GM15510 (cell line): Measurements from ENCODE around the gene DHRS2.

Source experiments
- POLR2A ChIP-seq: IDR thresholded peaks from 3 replicates; pipeline ENCODE4 v1.6.1; 2011; ENCODE audit warnings: borderline replicate concordance; ENCODE audit not compliant: insufficient read length; ENCODE audit errors: extremely low read depth

The DHRS2 gene

DNA sequence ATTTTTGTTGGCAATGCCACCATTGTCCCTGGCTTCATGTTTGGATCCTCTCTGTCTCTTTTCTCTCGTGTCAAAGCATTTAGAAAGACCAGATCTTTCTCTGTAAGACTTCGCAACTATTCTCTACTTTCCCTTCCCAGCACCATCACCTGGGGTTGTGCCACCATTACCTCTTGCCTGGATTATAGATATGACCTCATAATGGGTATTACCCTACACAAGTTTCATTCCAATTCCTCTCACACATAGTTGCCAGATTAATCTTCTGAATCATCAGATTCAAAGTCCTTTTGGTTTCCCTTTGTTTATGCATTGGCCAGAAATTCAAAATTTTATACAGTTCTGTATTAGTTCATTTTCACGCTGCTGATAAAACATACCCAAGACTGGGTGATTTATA is 27.2 kb upstream of the DHRS2 start:
- TF ChIP-seq POLR2A = no peak

DNA sequence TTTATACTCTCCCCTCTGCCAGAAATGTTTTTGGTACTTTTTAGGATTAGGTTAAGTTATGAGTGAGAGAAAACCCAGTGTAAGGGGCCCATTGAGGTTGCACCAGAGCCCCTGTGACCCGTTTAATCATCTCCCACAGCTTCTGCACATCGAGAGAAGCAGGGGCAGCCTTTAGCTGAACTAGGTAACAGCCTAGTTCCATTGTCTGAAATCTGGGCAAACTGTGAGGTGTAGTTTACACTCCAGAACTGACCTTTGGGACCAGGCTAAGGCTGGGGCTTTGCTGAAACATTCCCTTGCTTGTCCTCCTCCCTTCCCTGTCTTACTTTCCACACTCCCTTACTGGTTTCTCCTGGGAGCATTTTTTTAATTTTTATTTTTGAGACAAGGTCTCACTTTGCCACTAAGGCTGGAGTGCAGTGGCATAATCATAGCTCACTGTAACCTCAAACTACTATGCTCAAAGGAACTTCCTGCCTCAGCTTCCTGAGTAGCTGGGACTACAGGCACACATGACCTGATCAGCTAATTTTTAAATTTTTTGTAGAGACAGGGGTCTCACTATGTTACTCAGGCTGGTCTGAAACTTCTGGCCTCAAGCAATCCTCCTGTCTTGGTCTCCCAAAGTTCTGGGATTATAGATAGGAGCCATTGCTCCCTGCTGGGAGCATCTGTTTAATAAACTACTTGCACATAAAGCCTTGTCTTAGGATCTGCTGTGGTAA is 25.9 kb upstream of the DHRS2 start:
- no peak for TF ChIP-seq POLR2A

DNA sequence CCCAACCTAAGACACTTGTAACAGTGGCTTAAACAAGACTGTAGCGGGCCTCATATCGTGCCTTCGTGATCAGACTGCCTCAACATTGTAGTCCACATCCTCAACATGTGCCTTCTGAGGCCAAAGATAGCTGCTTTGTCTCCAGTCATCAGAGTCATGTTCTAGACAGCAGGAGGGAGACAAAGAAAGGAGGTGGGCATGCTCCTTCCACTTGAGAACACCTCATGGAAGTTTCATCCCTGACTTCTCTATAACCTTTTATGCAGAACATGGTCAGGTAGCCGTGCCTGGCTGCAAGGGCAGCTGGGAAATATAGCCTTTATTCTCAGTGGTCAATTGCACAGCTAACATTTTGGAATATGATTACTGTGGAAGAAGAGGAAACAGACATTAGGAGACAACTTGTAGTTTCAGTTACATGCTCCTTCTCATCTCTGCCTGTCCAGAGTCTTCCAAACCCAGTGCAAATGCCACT is 25.3 kb upstream of the DHRS2 start:
- TF ChIP-seq POLR2A = no peak

DNA sequence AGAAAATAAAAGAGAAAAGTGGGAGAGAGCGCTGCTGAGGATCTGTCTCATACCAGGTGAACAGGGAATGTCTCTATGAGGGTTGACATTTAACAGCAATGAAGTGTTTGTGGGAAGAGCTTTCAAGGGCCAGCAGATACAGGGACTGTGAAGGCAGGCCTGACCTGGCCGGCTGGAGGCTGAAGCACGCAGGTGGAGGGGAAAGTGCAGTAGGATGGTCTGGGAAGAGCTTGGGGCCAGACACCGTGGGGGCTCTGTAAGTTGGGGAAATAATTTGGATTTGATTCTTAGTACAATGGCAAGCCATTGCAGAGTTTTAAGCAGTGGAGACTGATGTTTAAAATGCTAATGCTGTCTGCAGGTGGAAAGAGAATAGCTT is 23.8 kb upstream of the DHRS2 start:
- no peak for TF ChIP-seq POLR2A

DNA sequence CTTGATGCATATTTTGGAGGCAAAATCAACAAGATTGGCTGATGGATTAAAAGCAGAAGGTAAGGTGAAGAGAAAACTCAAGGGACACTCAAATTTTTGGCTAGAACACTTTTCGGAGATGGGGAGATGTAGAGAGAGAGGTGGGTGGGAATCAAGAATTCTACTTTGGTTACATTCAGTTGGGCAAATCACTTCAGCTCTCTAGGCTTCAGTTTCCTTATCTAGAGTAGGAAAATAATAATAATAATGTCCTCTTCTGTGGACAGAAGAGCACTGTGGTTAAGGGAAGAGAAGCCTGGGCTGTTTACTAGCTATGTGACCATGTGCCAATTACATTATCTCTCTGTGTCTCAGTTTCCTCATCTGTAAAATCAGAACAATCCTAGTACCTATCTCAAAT is 23.4 kb upstream of the DHRS2 start:
- TF ChIP-seq POLR2A = no peak

DNA sequence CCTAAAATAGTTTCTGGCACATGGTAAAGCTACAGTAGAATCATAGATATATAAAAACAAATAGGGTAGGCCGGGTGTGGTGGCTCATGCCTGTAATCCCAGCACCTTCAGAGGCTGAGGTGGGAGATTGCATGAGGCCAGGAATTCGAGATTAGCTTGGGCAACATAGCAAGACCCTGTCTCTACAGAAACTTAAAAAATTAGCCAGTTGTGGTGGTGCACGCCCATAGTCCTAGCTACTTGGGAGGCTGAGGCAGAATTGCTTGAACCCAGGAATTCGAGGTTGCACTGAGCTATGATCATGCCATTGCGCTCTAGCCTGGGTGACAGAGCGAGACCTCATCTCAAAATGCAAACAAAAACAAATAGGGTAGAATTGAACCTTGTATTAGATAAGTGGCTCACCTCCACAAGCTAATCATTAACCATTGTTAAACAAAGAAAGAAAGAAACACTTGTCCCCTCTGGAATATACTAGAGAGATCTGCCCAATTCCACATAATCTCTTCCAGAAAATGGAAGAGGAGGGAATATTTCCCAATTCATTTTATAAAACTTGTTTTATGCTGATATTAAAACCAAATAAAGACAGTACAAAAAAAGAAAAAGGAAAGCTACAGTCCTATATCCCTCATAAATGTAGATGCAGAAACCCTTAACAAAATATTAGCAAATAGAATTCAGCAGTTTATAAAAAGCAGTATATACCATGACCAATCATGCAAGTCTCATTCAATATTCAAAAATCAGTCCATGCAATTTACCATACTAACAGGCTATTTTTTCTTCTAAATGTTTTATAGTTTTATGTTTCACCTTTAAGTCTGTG is 22.7 kb upstream of the DHRS2 start:
- no peak for TF ChIP-seq POLR2A

DNA sequence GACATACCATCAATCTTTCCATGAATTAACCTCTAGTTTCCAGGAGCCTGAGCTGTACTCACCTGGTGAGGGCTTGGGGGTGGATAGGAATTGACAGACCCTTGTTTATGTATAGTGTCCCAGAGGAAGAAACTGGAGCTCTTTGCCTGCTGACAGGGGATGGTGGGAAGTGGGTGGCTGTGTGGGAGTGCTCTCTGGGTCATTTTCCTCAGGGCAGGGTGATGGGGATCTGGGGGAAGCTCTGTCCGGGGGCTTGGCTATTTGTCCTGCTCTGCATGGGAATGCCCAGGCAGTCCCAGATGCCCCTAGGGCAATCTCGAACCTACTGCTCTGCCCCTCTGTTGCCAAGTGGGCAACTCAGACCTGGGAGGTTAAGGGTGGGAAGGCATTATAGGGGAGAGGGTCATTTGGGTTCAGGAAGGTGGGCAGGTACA is 21.8 kb upstream of the DHRS2 start:
- no peak for TF ChIP-seq POLR2A

DNA sequence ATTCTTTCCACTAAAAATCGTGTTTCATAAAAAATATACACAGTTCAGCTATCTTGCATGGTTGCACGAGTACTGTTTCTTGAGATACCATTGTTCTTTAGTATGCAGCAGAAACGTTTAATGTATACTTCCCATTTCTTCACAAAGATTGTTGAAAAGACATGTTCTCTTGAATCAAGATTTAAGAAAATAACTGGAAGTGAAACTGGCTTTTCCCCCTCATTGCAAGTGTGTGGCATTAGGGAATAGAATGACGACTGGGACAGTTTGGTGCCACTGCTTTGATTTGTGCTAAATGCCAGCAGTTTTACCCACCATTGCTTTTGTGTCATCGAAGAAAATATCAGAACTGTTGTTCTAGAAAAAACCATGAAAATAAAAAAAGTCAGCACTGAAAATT is 20.3 kb upstream of the DHRS2 start:
- TF ChIP-seq POLR2A = no peak

DNA sequence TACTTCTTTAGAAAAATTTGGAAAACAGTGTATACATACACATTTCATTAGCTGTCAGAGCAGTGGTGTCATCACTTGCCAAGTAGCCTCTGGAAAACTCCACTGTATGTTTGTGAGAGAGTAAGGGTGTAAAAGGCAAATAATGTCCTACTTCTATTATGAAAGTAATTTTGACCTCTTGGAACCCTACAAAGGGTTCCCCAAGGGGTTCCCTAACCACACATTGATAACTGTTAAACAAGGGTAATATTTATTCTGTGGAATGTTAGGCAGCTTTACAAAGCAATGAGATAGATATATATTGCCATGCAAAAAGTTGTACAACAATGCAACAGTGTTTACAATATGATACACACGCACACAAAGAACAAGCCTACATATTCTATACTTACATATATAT is 18.6 kb upstream of the DHRS2 start:
- no peak for TF ChIP-seq POLR2A

DNA sequence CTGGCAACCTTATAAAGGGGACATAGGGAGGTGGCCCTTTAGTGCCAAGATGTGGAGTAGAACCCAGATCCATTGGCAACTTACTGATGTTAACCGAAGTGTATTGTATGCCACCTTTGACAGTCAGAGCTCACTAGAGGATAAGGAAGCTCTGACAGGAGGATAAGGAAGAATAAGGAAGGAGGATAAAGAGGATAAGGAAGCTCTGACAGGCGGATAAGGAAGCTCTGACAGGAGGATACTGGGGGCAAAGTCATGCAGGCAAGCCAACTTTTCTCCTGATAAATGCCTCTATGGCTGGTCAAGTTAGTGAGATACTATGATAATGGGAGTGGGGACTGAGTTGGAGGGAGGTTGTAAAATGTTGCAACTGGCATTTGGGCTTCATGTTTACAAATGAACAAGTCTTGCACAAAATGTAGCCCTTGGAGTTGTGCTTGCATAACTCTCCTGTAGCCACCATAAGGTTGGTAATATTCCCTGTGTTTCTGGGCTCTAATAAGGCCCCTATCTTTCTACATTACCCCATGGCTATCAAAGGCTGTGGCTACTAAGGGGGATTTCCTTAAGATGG is 17.7 kb upstream of the DHRS2 start:
- no peak for TF ChIP-seq POLR2A

DNA sequence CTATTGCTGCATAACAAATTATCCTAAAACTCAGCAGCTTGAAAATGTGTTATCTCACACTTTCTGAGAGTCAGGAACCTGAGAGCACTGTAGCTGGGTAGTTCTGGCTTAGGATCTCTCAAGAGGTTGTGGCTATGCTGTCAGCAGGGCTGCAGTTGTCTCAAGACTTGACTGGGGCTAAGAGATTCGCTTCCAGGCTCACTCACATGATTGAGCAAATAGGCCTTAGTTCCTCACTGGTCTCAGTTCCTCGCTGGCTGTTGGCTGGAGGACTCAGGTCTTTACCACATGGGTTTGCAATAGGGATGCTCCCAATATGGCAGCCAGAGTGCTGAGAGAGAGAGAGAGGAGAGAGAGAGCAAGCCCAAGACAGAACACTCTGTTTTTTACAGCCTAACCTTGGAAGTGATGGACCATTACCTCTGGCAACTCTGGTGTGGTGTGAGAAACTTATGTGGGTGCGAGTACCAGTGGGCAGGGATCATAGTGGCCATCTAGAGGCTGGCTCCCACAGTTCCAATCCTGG is 15.9 kb upstream of the DHRS2 start:
- TF ChIP-seq POLR2A = no peak

DNA sequence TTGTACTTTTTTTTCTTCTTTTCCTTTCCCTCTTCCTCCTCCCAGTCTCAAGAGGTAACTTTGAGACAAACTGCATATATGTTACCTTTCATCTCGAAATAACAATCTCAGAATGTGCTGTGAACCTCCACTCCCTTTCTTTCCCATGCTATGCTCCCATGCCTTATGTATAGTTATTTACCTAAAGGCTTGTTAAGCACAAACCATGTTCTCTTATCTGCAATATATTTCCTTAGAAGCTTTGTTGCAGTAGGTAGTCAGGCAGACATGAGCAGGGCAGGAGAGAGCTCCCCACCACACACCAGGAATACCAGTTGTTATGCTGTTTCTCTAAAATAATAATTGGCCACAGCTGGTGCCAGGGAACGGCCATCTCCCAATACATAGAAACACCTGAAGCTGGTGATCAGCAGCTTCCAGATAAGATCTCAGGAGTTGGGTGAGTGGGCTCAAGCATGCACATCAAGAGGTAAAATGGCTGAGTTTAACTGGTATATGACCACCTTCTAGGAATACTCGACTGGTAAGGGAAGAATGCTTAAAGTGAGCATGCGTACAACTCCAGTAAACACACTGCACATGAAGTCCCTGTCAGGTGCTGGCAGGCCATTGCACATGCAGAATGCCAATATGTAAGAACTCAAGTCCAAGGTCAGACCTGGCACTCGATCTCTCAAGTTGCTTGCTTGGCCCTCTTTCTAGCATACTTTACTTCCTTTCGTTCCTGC is 14.8 kb upstream of the DHRS2 start:
- TF ChIP-seq POLR2A = no peak

DNA sequence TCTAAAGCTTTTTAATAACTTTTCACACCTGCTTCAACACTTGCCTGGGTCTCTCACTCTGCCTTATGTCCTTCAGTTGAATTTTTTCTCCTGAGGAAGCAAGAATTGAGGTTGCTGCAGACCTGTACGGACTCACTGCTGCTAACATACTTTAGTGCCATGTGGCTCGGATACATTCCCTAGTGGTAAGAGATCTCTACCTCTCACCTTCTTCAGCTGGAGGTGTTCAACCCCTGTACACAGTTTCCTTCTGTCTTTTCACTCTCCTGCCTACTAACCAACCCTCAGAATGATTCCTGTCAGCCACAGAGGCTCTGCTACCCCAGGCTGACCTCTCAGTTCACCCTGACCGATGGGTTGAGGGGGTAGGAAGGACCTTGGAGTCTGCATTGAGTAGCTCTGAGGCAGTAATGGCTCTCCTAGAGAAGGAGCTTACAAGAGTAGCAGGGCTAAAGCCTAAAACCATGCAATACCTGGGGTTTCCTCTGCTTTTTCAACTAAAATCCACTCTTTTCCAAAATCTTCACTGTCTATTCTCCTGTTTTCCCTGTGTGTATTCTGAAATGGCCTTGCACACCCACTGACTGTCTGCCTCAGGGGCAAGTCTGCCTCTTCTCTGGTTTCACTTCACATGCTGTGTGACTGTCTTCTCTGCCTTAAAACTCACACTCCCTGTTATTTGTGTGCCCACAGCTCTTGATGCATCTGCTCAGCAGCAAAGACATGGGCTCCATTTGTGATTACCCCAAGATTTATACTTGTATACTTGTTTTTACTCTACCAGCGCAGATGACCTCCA is 14.0 kb upstream of the DHRS2 start:
- TF ChIP-seq POLR2A = no peak

DNA sequence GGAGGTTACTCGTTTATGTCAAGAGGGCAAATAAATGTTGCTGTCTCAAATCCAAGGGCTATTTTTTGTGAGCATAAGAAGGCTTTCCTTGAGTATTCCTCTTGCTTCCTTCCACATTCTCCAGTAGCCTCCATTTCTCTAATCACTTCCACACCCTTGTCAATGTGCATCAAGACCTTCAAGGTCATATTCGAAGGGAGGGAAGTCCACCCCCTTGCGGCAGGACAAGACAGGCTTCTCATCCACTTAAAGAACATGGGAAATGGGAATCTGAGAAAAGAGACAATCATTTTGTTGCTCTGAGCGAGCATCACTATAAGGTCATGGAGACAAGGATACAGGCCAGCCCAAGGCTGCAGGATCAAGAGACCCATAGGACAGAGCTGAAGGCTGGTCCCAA is 13.2 kb upstream of the DHRS2 start:
- no peak for TF ChIP-seq POLR2A
